Measurements from ENCODE around the gene PSENEN. TPM values are rescaled to one million over a fixed set of nuclear protein-coding genes. Genes with fewer than 3 reads are reported as not detected.
A peak's percentile ranks its signal among the peaks of the same experiment; 100 is the strongest.

The PSENEN gene
- total and polyA plus RNA-seq, 9 of the 15 experiments (the other 6 are each of a cell fraction or from before 2014, with no cell fraction given): 34.5 to 299 (median 61.1) TPM

DNA sequence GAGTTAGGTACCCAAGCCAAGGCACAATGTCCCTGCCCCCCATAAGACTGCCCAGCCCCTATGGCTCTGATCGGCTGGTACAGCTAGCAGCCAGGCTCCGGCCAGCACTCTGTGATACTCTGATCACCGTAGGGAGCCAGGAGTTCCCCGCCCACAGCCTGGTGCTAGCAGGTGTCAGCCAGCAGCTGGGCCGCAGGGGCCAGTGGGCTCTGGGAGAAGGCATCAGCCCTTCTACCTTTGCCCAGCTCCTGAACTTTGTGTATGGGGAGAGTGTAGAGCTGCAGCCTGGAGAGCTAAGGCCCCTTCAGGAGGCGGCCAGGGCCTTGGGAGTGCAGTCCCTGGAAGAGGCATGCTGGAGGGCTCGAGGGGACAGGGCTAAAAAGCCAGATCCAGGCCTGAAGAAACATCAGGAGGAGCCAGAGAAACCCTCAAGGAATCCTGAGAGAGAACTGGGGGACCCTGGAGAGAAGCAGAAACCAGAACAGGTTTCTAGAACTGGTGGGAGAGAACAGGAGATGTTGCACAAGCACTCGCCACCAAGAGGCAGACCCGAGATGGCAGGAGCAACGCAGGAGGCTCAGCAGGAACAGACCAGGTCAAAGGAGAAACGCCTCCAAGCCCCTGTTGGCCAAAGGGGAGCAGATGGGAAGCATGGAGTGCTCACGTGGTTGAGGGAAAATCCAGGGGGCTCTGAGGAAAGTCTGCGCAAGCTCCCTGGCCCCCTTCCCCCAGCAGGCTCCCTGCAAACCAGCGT lies 30.7 kb upstream of the PSENEN start (continued):
- TF ChIP-seq, protein P1, sequence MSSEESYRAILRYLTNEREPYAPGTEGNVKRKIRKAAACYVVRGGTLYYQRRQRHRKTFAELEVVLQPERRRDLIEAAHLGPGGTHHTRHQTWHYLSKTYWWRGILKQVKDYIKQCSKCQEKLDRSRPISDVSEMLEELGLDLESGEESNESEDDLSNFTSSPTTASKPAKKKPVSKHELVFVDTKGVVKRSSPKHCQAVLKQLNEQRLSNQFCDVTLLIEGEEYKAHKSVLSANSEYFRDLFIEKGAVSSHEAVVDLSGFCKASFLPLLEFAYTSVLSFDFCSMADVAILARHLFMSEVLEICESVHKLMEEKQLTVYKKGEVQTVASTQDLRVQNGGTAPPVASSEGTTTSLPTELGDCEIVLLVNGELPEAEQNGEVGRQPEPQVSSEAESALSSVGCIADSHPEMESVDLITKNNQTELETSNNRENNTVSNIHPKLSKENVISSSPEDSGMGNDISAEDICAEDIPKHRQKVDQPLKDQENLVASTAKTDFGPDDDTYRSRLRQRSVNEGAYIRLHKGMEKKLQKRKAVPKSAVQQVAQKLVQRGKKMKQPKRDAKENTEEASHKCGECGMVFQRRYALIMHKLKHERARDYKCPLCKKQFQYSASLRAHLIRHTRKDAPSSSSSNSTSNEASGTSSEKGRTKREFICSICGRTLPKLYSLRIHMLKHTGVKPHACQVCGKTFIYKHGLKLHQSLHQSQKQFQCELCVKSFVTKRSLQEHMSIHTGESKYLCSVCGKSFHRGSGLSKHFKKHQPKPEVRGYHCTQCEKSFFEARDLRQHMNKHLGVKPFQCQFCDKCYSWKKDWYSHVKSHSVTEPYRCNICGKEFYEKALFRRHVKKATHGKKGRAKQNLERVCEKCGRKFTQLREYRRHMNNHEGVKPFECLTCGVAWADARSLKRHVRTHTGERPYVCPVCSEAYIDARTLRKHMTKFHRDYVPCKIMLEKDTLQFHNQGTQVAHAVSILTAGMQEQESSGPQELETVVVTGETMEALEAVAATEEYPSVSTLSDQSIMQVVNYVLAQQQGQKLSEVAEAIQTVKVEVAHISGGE (CRISPR knock-in tag; IDR thresholded peaks at IDR 0.05): no peak
- TF ChIP-seq ZNF583 (CRISPR knock-in tag; IDR thresholded peaks at IDR 0.05) (no peak), CTCF (IDR thresholded peaks at IDR 0.05 in 2 of 3, conservative IDR thresholded peaks at IDR 0.05 in 1 of 3; ENCODE audit: insufficient read depth in 2 of 3, low read depth in 1 of 3, low read length in 3 of 3) (peak in 2 of 3 experiments; percentile 11 to 31; a peak in 2 of 6 replicates), TFE3 (CRISPR knock-in tag; IDR thresholded peaks at IDR 0.05) (no peak)
